HG03175 (cell line): Measurements from ENCODE around the gene SEC22A.
"Not testable (repeated sequence)": the region's sequence is repeated elsewhere in the genome, so short reads cannot be mapped to it uniquely, and the experiment has no call there.

ENCODE experiments used
- ATAC-seq: cut with Tn5 transposase; IDR thresholded peaks from one replicate; pipeline ENCODE4 v1.9.1; 2021; ENCODE audit warnings: mild to moderate bottlenecking, moderate library complexity; ENCODE audit not compliant: unreplicated experiment

Gene SEC22A

DNA sequence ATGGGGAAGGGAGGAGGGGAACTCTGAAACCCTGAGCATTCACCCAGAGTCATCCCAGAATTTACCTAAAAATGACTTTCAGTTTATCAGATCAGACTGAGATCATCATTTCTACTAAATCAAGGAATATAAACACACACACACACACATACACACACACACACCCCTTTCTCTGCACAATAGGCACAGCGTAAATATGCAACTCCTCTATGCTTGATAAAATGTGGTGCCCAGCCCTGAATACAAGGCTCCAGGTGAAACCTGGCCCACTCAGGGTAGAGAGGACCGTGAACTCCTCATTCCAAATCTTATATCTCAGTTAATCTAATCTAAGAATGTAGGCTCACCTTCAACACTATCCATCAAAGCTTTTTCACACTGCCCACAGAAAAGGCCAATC lies 31.8 kb upstream of the SEC22A start:
- no peak for ATAC-seq

DNA sequence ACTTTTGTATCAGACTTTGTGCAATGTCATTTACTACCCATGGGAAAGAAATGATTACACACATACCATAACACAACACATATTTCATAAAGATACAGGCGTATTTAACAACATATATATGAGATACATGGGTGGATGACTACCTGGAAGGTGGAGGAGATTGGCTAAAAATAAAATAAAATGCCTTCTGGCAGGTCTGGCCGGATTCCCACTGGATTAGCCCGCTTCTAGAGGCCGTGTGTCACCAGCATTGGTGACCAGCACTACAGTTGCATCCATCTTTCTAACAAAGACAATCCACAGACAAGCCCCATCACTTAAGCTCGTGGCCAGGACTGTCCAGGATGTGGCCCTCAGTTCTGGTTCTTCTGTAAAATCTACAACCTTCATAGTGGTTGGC lies 21.0 kb upstream of the SEC22A start:
- ATAC-seq = no peak

DNA sequence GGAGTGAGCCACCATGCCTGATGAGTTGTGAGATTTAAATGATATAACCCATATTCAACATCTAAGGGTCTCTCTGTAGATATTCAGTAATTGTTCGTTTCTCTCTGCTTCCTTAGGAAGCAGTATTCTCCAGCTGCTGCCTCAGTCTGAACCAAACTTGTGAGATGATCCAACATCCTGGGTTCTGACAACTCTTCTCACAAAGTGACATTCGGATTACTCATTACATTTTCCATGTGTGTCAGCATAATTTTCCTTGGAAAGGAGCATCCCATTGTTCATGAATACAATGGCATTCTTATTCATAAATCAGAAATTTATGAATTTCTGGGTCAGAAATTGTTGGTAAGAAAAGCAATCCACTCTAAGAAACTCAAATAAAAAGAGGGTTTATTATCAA lies 15.0 kb upstream of the SEC22A start:
- no peak for ATAC-seq

DNA sequence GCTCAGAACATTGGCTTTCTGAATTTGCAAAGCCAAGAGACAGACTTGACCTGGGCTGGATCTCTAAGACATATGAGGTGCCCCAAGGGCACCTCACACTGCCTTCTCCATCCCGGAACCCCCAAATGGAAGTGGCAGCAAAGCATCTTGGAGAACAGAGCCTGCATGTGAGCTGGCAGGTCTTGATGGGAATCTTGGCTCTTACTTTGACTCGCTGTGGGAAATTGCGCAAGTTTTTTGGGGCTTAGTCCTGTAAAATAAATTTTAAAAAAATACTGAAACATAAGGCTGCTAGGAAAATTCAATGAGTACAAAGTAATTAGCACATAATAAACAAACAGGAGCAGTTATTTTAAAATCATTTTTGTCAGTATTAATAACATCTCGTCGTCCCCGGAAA lies 13.7 kb upstream of the SEC22A start:
- ATAC-seq = no peak

DNA sequence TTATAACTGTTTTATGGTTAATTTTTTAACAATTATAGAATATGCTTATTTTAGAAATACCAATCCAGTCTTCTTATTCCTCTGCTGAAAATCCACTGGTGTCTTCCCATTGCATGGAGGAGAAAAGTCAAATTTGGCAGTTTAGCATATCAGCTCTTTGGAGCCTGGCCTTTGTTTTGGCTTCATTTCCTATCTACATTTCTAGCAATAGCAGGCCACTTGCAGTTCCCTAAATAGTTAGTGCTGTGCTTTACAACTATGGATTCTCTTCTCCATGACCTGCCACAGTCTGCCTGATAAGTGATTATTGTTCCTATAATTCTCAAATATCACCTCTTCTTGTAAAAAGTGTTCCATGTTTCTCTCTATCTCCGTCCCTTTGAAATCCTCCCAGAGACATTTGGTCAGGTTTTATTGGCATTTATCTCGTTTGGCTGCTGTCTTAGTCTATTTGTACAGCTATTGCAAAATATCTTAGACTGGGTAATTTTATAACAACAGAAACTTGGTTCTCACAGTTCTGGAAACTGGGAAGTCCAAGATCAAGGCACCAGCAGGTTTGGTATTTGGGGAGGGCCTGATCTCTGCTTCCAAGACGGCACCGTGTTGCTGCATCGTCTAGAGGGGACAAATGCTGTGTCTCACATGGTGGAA lies 8.2 kb upstream of the SEC22A start:
- ATAC-seq = no peak

DNA sequence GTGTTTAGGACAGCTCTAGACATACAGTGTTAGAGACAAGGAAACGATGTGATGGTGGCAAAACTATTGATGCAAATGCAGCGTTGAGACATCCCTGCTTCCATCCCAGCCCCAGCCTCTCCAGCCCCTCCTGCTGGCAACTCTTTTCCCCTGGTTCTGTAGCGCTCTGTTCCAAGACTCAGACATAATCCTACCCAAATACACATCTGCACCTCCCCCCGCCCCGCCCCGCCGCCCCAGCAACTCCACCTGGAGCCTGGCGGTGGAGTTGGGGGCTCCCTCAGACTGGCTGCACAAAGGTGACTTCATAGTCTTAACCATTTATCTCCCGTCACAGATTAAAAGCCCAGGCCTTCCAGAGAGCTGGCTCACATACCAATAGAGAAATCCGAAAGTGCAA lies 7.2 kb upstream of the SEC22A start:
- ATAC-seq = no peak

DNA sequence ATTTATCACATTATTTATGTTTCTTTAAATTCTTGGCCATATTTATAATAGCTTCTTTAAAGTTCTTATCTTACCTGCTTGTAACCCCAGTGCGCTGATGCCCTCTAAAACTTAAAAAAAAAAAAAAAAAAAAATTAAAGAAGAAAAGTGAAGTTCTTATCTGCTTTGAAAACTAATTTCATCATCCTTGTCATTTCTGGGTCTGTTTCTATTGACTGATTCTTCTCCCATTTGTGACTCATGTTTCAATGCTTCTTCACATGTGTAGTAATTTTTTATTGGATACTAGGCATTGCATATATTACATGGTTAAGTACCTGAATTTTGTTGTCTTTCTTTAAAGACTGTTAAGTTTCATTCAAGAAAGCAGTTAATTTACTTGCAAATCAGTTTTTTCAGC lies 3.4 kb upstream of the SEC22A start:
- ATAC-seq = no peak

DNA sequence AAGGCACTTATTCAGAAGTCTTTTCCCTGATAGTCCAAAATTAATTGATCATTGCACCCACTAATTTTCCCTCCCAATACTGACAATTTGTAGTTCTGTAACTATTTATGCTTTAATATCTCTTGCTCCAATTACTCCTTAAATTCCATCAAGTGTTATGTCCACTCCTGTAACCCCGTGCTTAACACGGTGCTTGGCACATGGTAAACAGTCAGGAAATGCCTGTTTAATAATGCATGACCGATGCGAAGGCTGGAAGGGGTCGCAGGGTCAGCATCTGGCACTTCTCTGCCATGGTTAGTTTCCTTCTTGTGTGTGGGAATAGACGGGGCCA lies 553 bp upstream of the SEC22A start:
- ATAC-seq = no peak

DNA sequence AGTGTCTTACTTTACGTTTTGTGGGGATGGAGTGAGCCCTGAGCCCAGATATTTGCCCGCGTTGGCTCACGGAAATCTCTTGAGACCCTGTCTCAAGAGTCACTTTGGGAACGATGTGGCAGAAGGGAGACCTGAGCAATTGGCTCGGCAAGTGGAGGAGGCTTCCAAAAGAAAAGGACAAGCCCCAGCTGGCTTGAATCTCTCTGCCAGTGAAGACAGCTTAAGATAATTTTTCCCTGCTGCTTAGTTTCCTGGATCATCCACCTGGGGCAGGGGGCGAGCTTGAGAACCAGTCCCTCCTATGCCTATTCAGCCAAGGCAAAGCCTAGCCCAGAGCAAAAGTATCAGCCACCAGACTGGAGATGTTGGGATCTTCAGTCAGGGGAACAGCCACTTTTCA lies 708 bp downstream of the SEC22A start:
- ATAC-seq = no peak

DNA sequence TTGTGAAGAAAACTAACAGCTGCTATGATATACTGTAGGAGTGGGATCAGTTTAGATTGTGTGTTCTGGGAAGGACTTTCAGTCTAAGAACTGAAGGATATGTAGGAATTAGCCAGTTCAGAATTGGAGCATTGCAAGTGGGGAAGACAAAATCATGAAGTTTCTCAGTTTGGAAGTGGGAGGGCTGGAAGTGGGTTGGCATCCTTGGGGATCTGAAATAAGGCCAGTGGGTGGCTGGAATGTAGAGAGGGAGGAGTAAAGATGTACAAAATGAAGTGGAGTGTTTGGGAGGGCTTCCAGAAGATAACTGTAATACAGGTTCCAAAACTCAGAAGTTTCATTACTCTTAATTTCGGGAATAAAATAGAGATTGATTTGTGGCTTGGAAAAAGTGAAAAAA lies 17.2 kb downstream of the SEC22A start:
- no peak for ATAC-seq

DNA sequence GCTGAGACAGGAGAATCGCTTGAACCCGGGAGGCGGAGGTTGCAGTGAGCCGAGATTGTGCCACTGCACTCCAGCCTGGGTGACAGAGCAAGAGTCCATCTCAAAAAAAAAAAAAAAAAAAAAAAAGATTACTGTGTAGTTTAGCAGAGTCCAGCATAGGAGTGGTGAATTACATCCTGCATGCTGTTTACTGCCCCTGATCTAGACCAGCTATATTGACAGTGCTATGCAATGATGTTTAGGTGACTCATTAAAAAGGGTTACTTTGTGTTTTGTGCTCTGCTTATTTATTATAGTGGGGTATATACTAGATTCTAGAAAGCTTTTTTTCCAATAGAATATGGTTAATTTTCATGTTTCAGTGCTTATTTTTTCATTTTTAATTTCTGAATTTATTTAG lies 19.6 kb downstream of the SEC22A start:
- ATAC-seq = not testable (repeated sequence)

DNA sequence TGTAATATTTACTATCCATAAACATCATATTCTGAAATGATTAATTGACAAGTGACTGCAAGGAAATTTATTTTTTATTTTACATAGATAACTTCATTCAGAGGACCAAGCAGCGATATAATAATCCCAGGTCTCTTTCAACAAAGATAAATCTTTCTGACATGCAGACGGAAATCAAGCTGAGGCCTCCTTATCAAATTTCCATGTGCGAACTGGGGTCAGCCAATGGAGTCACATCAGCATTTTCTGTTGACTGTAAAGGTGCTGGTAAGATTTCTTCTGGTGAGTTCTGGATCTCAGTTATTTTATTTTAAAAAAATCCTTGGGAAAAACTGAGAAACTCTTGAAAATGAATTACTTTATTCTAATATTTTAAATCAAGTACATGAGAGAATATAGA lies 23.3 kb downstream of the SEC22A start:
- no peak for ATAC-seq

DNA sequence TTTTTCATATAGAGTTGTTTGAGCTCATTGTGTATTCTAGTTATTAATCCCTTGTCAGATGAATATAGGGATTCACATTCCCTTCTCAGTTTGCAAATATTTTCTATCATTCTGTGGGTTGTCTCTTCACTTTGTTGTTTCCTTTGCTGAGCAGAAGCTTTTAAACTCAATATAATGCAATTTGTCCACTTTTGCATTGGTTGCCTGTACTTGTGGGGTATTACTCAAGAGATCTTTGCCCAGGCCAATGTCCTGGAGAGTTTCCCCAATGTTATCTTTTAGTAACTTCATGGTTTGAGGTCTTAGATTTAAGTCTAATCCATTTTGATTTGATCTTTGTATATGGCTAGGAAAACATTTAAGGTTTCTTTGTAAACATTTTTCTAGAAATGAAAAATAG lies 24.8 kb downstream of the SEC22A start:
- no peak for ATAC-seq

DNA sequence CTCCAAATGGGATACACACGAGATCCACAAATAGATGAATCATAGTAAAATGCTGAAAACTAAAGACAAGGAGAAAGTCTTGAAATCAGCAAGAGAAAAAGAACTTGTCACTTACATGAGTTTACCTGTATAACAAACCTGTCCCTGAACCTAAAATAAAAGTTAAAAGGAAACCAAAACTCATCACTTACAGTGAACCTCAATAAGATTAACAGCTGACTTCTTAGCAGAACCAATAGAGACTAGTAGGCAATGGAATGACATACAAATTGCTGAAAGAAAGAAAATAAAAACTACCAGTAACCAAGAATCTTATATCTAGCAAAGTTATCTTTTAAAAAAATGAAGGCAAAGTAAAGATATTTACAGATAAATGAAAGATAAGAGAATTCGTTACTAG lies 27.4 kb downstream of the SEC22A start:
- ATAC-seq = no peak

DNA sequence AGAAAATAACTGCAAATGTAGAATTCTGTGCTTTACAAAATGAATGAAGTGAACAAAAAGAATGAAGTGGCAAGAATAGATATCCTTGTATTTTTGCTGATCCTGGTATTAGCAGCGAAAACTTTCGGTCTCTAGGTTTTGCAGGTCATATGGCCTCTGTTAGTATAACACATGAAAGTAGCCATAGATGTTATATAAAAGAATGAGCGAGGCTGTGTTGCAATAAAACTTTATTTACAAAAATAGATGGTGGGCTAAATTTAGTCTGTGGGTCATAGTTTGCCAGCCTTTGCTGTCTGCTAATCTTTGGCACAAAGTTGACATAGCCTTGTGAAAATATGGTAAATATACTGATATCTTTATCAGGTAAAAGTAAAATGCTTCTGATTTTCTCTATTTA lies 35.2 kb downstream of the SEC22A start:
- ATAC-seq = no peak

DNA sequence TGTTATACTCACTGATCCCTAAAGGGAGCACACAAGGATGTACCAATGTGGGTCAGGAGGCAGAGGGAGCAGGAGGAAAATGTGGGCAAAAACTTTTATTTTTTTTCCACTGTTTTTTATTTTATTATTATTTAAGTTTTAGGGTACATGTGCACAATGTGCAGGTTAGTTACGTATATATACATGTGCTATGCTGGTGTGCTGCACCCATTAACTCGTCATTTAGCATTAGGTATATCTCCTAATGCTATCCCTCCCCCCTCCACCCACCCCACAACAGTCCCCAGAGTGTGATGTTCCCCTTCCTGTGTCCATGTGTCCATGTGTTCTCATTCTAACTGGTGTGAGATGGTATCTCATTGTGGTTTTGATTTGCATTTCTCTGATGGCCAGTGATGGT lies 37.4 kb downstream of the SEC22A start:
- ATAC-seq = not testable (repeated sequence)

DNA sequence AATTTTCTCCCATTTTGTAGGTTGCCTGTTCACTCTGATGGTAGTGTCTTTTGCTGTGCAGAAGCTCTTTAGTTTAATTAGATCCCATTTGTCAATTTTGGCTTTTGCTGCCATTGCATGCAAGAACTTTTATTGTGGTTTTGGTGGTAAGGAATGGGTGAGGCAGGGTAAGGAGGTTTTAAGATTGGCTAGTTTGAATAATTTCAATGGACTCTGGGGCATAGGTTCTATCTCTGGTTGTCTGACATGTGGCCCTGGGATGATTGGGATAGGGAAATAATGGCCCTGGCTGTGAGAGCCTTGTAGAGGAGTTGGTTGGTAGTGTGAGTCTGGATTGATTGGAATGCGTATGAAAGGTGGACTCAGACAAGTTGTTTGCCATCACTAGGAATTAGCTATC lies 38.0 kb downstream of the SEC22A start:
- no peak for ATAC-seq

DNA sequence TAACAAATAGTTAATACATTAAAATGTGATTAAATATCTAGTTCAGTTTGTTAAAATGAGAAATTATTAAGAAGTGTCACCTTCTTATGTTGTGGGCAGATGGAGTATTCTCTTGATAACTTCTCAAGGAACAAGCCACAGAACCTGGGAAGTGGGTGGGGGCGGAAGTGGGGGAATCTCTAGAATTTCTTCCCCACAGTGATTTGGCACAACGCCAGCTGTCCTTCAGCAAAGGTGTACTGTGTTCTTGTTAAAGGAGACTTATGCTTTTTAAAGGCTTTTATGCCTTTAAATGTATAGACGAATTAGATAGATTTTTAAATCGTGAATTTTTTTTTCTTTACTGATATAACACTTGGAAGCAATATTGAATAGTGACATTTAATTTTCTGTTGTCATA lies 42.4 kb downstream of the SEC22A start:
- no peak for ATAC-seq

DNA sequence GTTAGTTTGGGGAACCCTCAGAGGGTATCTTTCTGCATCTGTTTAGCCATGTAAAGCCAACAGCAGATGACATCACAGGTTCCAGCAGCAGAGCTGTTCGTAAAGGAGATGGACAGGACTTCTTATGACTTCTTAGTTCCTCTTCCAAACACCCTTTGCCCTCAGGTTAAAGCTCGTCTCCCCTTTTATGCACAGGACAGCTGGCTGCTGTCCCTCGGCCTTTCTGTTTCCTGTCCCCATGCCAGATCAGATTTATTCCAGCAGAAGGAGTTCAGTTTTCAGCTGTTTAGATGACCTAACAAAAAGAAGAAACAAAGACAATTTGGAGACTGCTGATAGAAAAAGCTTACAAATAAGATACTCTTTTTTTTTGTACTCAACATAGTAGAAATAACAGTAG lies 45.1 kb downstream of the SEC22A start:
- ATAC-seq = no peak

DNA sequence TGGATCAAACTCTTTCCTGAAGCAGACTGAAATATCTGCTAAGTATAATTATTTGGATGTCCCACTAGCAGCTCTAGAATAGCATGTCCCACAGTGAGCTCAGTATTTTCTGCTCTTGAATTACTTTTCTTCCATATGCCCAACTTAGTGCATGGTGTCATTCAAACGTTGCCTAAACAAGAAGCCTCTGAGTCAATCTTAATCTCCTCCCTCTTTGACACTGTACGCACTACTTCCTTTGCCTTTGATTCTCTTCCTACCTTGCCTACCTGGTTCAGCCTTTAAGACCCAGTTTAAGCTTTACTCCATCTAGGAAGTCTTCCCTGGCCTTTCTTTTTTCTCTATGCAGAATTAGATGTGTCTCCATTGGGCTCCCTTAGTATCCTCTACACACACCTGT lies 54.5 kb downstream of the SEC22A start:
- no peak for ATAC-seq

DNA sequence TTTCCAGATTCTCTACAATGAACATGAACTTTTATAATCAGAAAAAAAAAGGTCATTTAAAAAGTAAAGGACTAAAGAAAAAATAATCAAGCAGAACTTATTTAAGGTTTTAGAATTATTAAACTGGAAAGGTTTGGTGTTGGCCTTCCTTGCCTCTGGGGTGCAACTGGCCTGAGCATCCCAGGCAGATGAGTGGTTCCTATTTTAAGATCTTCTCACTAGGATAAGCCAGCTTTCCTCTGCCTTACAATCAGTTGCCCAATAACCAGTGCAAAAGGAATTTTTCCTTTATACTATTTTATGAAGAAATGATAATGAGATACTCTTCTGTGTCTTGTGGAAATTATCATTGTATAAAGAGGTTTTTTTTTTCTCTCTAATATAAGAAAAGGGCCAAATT lies 56.6 kb downstream of the SEC22A start:
- no peak for ATAC-seq

DNA sequence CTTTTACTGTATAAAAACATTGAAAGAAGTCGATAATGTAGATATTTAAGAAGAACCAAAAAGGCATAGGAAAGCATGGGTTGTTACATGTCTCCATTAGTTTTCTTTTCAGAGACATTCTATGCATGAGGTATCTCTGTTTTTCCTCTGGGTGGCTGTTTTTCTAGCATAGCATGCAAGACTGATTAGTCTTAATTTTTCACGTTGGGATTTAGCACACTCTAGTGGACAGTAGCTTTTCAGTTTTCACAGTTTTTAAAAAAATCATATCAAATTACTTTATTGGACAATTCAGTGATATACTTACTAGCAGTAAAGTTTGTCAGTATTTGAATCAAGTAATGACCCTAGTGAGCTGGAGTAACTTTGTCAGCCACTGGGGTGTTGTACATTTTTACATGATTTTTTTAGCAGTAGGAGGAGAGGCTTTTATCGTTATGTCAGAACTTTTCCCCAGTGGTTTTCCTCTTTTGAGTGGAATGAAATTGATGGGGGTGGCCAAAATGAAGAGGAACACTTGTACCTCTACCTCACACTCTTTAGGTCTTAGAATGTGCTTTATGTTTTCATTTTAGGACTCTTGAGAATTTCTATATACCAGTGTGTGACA lies 57.2 kb downstream of the SEC22A start:
- peak; percentile 43 for ATAC-seq

DNA sequence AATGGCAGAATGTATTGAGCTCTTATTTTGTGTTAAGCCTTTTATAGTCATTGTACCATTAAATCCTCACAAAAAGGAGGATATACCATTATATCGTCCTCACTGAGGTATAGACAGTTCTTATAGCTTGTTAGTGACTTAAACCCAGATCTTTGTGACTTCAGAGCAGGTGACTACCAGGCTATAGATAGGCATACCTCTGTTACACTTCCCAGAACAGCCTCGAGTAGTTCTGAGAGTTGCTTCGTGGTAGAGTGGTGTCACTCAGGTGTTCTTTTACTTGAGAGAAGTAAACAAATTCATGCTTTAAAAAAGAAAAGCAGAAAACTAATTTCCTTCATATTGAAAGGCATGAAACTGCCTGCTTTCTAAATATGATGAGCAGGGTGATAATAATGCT lies 59.9 kb downstream of the SEC22A start:
- no peak for ATAC-seq
